ENCODE data around the gene DDX39B.

Gene DDX39B

DNA sequence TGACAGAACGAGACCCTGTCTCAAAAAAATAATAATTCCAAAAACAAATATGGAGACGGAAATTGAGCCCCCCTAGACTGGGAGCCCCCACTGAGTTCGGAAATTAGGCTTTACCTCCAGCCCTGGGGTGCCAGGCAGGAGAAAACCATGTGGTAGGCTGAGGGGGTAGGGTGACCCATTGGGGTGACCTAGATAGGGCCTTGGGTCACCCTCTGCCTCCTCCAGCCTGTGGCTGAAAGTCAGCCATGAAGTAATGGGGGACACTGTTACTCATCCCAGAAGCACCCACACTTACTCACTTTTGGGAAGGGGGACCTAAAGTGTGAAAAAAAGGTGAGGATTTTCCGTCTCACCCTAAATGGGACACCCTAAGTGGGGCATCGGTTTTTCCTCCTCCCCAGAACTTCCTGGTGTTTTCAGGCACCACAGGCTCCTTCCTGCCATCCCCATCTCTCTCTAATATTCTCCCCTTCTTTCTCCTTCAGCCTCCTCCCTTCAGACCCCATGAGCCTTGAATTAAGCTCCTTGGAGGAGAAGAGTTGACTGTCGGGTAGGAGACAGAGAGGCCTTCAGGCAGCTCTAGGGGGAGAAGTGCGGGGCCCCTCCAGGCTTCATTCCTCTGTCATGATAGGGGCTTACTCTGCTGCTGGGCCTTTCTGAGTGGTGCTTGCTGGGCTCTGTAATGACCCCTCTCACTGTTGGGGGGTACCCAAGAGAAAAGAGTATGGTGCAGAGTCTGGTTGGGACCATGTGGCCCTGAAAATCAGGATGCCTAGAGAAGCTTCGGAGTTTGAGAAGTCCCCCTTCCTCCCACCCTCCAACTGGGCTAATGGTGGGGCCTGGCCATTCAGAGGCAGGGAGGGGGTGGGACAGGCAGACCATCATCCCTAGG lies 38.0 kb upstream of the DDX39B start:
- Mint-ChIP-seq H3K4me1 (ENCODE audit: low read depth) (peaks cover 75% of the 10 kb centered on the region), H3K27ac (peak overlapping the region; percentile 91), H3K36me3 (ENCODE audit: low read depth) (peaks cover 69% of the 10 kb centered on the region), H3K4me3 (peak overlapping the region; percentile 97), H3K9me3 (no peaks in the 10 kb centered on the region), H3K27me3 (no peaks in the 10 kb centered on the region)
- peak; percentile 67 for DNase-seq

DNA sequence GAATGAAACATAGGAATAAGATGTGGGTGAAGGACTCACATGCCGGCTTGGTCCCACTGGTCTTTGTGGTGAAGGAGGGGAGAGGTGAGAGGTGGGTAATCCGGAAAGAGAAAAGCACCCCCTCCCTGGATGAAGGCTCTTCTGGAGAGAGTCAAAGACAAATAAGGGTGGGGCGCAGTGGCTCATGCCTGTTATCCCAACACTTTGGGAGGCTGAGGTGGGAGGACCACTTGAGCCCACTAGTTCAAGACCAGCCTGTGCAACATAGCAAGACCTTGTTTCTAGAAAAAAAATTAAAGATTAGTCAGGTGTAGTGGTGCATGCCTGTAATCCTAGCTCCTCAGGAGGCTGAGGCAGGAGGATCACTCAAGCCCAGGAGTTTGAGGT lies 37.3 kb upstream of the DDX39B start:
- Mint-ChIP-seq H3K36me3 (ENCODE audit: low read depth) (peaks cover 75% of the 10 kb centered on the region), H3K4me1 (ENCODE audit: low read depth) (peaks cover 80% of the 10 kb centered on the region), H3K27ac (peak overlapping the region; percentile 91), H3K9me3 (no peaks in the 10 kb centered on the region), H3K4me3 (peak overlapping the region; percentile 97), H3K27me3 (no peaks in the 10 kb centered on the region)
- DNase-seq = peak; percentile 57

DNA sequence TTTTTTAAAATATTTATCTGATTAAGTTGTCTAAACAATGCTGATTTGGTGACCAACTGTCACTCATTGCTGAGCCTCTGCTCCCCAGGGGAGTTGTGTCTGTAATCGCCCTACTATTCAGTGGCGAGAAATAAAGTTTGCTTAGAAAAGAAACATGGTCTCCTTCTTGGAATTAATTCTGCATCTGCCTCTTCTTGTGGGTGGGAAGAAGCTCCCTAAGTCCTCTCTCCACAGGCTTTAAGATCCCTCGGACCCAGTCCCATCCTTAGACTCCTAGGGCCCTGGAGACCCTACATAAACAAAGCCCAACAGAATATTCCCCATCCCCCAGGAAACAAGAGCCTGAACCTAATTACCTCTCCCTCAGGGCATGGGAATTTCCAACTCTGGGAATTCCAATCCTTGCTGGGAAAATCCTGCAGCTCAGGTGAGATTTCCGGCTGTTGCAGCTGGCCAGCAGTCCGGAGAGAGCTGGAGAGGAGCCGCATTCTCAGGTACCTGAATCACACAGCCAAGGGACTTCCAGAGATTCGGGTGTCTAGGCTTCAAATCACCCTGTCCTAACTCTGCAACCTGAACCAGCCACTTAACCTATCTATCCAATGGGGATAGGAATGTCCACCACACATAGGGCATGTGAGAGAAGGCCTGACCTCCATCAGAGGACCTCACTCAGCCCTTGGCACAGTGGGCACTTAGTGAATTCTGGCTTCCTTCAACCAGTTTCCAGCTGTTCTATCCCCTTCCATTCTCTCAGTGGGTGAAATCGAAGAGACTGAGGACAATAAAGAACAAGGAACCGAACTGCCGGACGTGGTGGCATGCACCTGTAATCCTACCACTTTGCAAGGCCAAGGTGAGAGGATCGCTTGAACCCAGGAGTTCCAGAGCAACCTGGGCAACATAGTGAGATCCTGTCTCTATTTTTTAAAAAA lies 36.6 kb upstream of the DDX39B start:
- Mint-ChIP-seq H3K27me3 (no peaks in the 10 kb centered on the region), H3K27ac (peak overlapping the region; percentile 91), H3K4me3 (peak overlapping the region; percentile 97), H3K9me3 (no peaks in the 10 kb centered on the region), H3K4me1 (ENCODE audit: low read depth) (peaks cover 80% of the 10 kb centered on the region), H3K36me3 (ENCODE audit: low read depth) (peaks cover 80% of the 10 kb centered on the region)
- DNase-seq = no peak

DNA sequence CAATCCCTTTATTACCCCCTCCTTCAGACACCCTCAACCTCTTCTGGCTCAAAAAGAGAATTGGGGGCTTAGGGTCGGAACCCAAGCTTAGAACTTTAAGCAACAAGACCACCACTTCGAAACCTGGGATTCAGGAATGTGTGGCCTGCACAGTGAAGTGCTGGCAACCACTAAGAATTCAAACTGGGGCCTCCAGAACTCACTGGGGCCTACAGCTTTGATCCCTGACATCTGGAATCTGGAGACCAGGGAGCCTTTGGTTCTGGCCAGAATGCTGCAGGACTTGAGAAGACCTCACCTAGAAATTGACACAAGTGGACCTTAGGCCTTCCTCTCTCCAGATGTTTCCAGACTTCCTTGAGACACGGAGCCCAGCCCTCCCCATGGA lies 35.8 kb upstream of the DDX39B start:
- Mint-ChIP-seq H3K36me3 (ENCODE audit: low read depth) (peaks cover 87% of the 10 kb centered on the region), H3K27ac (peak overlapping the region; percentile 99), H3K27me3 (no peaks in the 10 kb centered on the region), H3K4me1 (ENCODE audit: low read depth) (peaks cover 81% of the 10 kb centered on the region), H3K4me3 (peak overlapping the region; percentile 97), H3K9me3 (no peaks in the 10 kb centered on the region)
- no peak for DNase-seq

GRCh38 chr6:31576897-31577578 lies 35.2 kb upstream of the DDX39B start:
- Mint-ChIP-seq H3K36me3 (ENCODE audit: low read depth) (peaks cover 92% of the 10 kb centered on the region), H3K27ac (peak overlapping the region; percentile 99), H3K4me3 (peak overlapping the region; percentile 97), H3K9me3 (no peaks in the 10 kb centered on the region), H3K27me3 (no peaks in the 10 kb centered on the region), H3K4me1 (ENCODE audit: low read depth) (peaks cover 79% of the 10 kb centered on the region)
- peak; percentile 72 for DNase-seq

GRCh38 chr6:31575952-31576685 lies 34.3 kb upstream of the DDX39B start:
- H3K4me3 Mint-ChIP-seq = peak overlapping the region; percentile 97
- DNase-seq = no peak
- no peaks in the 10 kb centered on the region for H3K9me3 Mint-ChIP-seq
- H3K27me3 Mint-ChIP-seq = no peaks in the 10 kb centered on the region
- peaks cover 84% of the 10 kb centered on the region for H3K4me1 Mint-ChIP-seq (ENCODE audit: low read depth)
- peaks cover 85% of the 10 kb centered on the region for H3K36me3 Mint-ChIP-seq (ENCODE audit: low read depth)
- H3K27ac Mint-ChIP-seq = peak overlapping the region; percentile 99

DNA sequence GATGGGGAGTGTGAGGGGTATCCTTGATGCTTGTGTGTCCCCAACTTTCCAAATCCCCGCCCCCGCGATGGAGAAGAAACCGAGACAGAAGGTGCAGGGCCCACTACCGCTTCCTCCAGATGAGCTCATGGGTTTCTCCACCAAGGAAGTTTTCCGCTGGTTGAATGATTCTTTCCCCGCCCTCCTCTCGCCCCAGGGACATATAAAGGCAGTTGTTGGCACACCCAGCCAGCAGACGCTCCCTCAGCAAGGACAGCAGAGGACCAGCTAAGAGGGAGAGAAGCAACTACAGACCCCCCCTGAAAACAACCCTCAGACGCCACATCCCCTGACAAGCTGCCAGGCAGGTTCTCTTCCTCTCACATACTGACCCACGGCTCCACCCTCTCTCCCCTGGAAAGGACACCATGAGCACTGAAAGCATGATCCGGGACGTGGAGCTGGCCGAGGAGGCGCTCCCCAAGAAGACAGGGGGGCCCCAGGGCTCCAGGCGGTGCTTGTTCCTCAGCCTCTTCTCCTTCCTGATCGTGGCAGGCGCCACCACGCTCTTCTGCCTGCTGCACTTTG lies 33.6 kb upstream of the DDX39B start, which contains the start of gene TNF:
Gene TNF, plus strand, starts transcription at position 231 of the 567 bp plus-strand sequence. Its CDS starts 177 bp downstream, at position 408.
- Mint-ChIP-seq H3K9me3 (no peaks in the 10 kb centered on the region), H3K36me3 (ENCODE audit: low read depth) (peaks cover 80% of the 10 kb centered on the region), H3K27ac (peak within 1 kb of the TSS; percentile 99), H3K4me1 (ENCODE audit: low read depth) (peaks cover 87% of the 10 kb centered on the region), H3K4me3 (peak within 1 kb of the TSS; percentile 97), H3K27me3 (no peaks in the 10 kb centered on the region)
- peak; percentile 89 for DNase-seq

- peaks cover 88% of the 10 kb centered on the region for H3K4me1 Mint-ChIP-seq (ENCODE audit: low read depth)
- peak overlapping the region; percentile 99 for H3K27ac Mint-ChIP-seq
- peaks cover 74% of the 10 kb centered on the region for H3K36me3 Mint-ChIP-seq (ENCODE audit: low read depth)
- H3K4me3 Mint-ChIP-seq = peak overlapping the region; percentile 97
- no peaks in the 10 kb centered on the region for H3K9me3 Mint-ChIP-seq
- H3K27me3 Mint-ChIP-seq = no peaks in the 10 kb centered on the region
- peak; percentile 75 for DNase-seq
Observed at GRCh38 chr6:31574106-31575061, 32.6 kb upstream of the DDX39B start.

DNA sequence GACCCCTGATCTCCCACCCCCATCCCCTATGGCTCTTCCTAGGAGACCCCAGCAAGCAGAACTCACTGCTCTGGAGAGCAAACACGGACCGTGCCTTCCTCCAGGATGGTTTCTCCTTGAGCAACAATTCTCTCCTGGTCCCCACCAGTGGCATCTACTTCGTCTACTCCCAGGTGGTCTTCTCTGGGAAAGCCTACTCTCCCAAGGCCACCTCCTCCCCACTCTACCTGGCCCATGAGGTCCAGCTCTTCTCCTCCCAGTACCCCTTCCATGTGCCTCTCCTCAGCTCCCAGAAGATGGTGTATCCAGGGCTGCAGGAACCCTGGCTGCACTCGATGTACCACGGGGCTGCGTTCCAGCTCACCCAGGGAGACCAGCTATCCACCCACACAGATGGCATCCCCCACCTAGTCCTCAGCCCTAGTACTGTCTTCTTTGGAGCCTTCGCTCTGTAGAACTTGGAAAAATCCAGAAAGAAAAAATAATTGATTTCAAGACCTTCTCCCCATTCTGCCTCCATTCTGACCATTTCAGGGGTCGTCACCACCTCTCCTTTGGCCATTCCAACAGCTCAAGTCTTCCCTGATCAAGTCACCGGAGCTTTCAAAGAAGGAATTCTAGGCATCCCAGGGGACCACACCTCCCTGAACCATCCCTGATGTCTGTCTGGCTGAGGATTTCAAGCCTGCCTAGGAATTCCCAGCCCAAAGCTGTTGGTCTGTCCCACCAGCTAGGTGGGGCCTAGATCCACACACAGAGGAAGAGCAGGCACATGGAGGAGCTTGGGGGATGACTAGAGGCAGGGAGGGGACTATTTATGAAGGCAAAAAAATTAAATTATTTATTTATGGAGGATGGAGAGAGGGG lies 31.7 kb upstream of the DDX39B start:
- H3K36me3 Mint-ChIP-seq (ENCODE audit: low read depth) = peaks cover 65% of the 10 kb centered on the region
- peak overlapping the region; percentile 99 for H3K27ac Mint-ChIP-seq
- DNase-seq = no peak
- H3K4me3 Mint-ChIP-seq = peak overlapping the region; percentile 97
- no peaks in the 10 kb centered on the region for H3K27me3 Mint-ChIP-seq
- H3K4me1 Mint-ChIP-seq (ENCODE audit: low read depth) = peaks cover 88% of the 10 kb centered on the region
- H3K9me3 Mint-ChIP-seq = no peaks in the 10 kb centered on the region

DNA sequence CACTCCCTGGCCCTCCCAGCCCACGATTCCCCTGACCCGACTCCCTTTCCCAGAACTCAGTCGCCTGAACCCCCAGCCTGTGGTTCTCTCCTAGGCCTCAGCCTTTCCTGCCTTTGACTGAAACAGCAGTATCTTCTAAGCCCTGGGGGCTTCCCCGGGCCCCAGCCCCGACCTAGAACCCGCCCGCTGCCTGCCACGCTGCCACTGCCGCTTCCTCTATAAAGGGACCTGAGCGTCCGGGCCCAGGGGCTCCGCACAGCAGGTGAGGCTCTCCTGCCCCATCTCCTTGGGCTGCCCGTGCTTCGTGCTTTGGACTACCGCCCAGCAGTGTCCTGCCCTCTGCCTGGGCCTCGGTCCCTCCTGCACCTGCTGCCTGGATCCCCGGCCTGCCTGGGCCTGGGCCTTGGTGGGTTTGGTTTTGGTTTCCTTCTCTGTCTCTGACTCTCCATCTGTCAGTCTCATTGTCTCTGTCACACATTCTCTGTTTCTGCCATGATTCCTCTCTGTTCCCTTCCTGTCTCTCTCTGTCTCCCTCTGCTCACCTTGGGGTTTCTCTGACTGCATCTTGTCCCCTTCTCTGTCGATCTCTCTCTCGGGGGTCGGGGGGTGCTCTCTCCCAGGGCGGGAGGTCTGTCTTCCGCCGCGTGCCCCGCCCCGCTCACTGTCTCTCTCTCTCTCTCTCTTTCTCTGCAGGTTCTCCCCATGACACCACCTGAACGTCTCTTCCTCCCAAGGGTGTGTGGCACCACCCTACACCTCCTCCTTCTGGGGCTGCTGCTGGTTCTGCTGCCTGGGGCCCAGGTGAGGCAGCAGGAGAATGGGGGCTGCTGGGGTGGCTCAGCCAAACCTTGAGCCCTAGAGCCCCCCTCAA lies 30.5 kb upstream of the DDX39B start, which contains the start of gene LTA:
Gene LTA, plus strand, starts transcription at position 249 of the 871 bp plus-strand sequence. Its CDS starts 454 bp downstream, at position 703.
- H3K36me3 Mint-ChIP-seq (ENCODE audit: low read depth) = peaks cover 54% of the 10 kb centered on the region

DNA sequence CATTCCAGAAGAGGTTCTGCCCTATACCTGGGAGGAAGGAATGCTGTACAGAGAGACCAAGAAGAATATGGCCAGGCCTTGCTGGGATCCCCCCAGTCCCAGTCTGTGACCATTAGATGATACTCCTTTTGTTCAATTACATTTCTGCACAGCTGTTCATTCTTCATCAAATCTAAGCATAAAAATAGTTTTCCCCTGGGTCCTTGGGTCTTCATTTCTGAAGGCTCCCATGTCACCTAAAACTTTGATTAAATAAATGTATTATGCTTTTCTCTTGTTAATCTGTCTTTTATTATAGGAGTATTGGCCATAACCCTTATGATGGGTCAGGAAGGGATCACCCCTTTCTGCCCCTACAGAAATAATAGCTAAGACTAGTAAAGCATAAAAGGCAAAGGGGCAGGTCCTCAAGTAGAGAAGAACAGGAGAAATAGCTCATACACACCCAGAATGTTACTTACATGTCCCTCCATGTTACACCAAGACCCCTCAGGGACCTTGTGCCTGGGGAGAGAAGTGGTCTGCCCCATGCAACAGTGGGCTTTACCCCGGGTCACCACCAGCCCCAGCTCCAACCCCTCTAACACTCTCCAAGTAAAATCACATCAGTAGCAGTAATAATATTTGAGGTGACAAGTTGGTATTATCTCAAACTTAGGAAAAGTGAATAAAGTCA lies 28.2 kb upstream of the DDX39B start:
- Mint-ChIP-seq H3K9me3 (no peaks in the 10 kb centered on the region), H3K4me3 (peak overlapping the region; percentile 56)

More for the DNA sequence above, 30.5 kb upstream of the DDX39B start, which contains the start of gene LTA:
- peak within 1 kb of the TSS; percentile 99 for H3K27ac Mint-ChIP-seq
- H3K4me1 Mint-ChIP-seq (ENCODE audit: low read depth) = peaks cover 93% of the 10 kb centered on the region
- DNase-seq = peak; percentile 89
- peak within 1 kb of the TSS; percentile 97 for H3K4me3 Mint-ChIP-seq
- no peaks in the 10 kb centered on the region for H3K9me3 Mint-ChIP-seq
- no peaks in the 10 kb centered on the region for H3K27me3 Mint-ChIP-seq

More for the DNA sequence above, 28.2 kb upstream of the DDX39B start:
- Mint-ChIP-seq H3K27me3 (no peaks in the 10 kb centered on the region), H3K4me1 (ENCODE audit: low read depth) (peaks cover 88% of the 10 kb centered on the region), H3K27ac (peak overlapping the region; percentile 91), H3K36me3 (ENCODE audit: low read depth) (peaks cover 41% of the 10 kb centered on the region)
- no peak for DNase-seq
